Measurements from ENCODE around the gene AIFM3. TPM values are rescaled to one million over a fixed set of nuclear protein-coding genes. Genes with fewer than 3 reads are reported as not detected.

Gene AIFM3
- total and polyA plus RNA-seq, 2 of the 4 experiments (the other 2 are of a cell fraction), result 0.09 to 0.18 TPM

GRCh38 chr22:21030032-21030431, 63.0 kb downstream of the AIFM3 start (continued):
- no peak for TF ChIP-seq ELK1 (IDR thresholded peaks at IDR 0.05; ENCODE audit: borderline replicate concordance, low read depth, low read length)

Other genes starting within 250 kb of the AIFM3 start
- not detected in 2 replicates for gene SERPIND1, start 193.1 kb upstream of the AIFM3 start, total RNA-seq (2012; rRNA removed)
- gene SERPIND1, start 193.1 kb upstream of the AIFM3 start, polyA plus RNA-seq (2012; rRNA removed), result 0.06 and 0.12 TPM in 2 replicates
- gene PI4KA, start 108.4 kb upstream of the AIFM3 start, total RNA-seq (2012; rRNA removed), result 16.8 and 18.6 TPM in 2 replicates
- 35.5 and 39.3 TPM in 2 replicates for gene PI4KA, start 108.4 kb upstream of the AIFM3 start, polyA plus RNA-seq (2012; rRNA removed)
- 10.6 and 12.5 TPM in 2 replicates for gene SNAP29, start 108.2 kb upstream of the AIFM3 start, total RNA-seq (2012; rRNA removed)
- gene SNAP29, start 108.2 kb upstream of the AIFM3 start, polyA plus RNA-seq (2012; rRNA removed), result 29.5 and 30.0 TPM in 2 replicates
- 35.5 and 35.8 TPM in 2 replicates for gene CRKL, start 49.8 kb upstream of the AIFM3 start, total RNA-seq (2012; rRNA removed)
- gene CRKL, start 49.8 kb upstream of the AIFM3 start, polyA plus RNA-seq (2012; rRNA removed), result 18.7 and 20.6 TPM in 2 replicates
- 19.2 and 22.8 TPM in 2 replicates for gene LZTR1, start 15.0 kb downstream of the AIFM3 start, total RNA-seq (2012; rRNA removed)
- 41.3 and 43.8 TPM in 2 replicates for gene LZTR1, start 15.0 kb downstream of the AIFM3 start, polyA plus RNA-seq (2012; rRNA removed)
- 13.3 and 14.2 TPM in 2 replicates for gene THAP7, start 34.9 kb downstream of the AIFM3 start, total RNA-seq (2012; rRNA removed)
- gene THAP7, start 34.9 kb downstream of the AIFM3 start, polyA plus RNA-seq (2012; rRNA removed), result 19.8 and 23.2 TPM in 2 replicates
- 0.56 and 0.90 TPM in 2 replicates for gene P2RX6, start 47.9 kb downstream of the AIFM3 start, total RNA-seq (2012; rRNA removed)
- gene P2RX6, start 47.9 kb downstream of the AIFM3 start, polyA plus RNA-seq (2012; rRNA removed), result 1.4 and 1.6 TPM in 2 replicates
- not detected in 2 replicates for gene SLC7A4, start 65.3 kb downstream of the AIFM3 start, total RNA-seq (2012; rRNA removed)
- gene SLC7A4, start 65.3 kb downstream of the AIFM3 start, polyA plus RNA-seq (2012; rRNA removed), result 0.03 and 0.06 TPM in 2 replicates
- not detected in 2 replicates for gene LRRC74B, start 78.7 kb downstream of the AIFM3 start, total RNA-seq (2012; rRNA removed)
- not detected in 2 replicates for gene LRRC74B, start 78.7 kb downstream of the AIFM3 start, polyA plus RNA-seq (2012; rRNA removed)

Measured in IMR-90 (cell line).